Colon (tissue), 2 donors: ENCODE measurements around the gene LARGE1.

ENCODE experiments used
- FAIRE-seq: peaks from 2 replicates; lab custom pipeline; 2012; peaks lifted over from hg19 to GRCh38; lab: Jason Lieb, UNC
- donor health status: control.
- donor health status: control.

The LARGE1 gene

GRCh38 chr22:33561149-33561807 is 359.0 kb downstream of the LARGE1 start:
- FAIRE-seq, result no peak

GRCh38 chr22:33557836-33558235 is 362.4 kb downstream of the LARGE1 start:
- no peak for FAIRE-seq

- no peak for FAIRE-seq
These were observed 364.3 kb downstream of the LARGE1 start for GRCh38 chr22:33555814-33556522.

- FAIRE-seq, result no peak
These were observed 366.8 kb downstream of the LARGE1 start for GRCh38 chr22:33553493-33553892.

- FAIRE-seq, result no peak
These were observed 375.6 kb downstream of the LARGE1 start for GRCh38 chr22:33544707-33545106.

- FAIRE-seq, result no peak
These were observed 377.6 kb downstream of the LARGE1 start for GRCh38 chr22:33542722-33543121.

- no peak for FAIRE-seq
These were observed 378.1 kb downstream of the LARGE1 start for GRCh38 chr22:33542153-33542552.

- no peak for FAIRE-seq
These were observed 380.1 kb downstream of the LARGE1 start for GRCh38 chr22:33539902-33540751.

- no peak for FAIRE-seq
These were observed 380.9 kb downstream of the LARGE1 start for GRCh38 chr22:33539202-33539901.

- no peak for FAIRE-seq
These were observed 381.9 kb downstream of the LARGE1 start for GRCh38 chr22:33538277-33538885.

- FAIRE-seq, result no peak
These were observed 383.2 kb downstream of the LARGE1 start for GRCh38 chr22:33537059-33537458.

GRCh38 chr22:33535937-33536875 is 384.1 kb downstream of the LARGE1 start:
- FAIRE-seq, result no peak

GRCh38 chr22:33529424-33530113 is 390.7 kb downstream of the LARGE1 start:
- FAIRE-seq, result no peak

- no peak for FAIRE-seq
These were observed 392.1 kb downstream of the LARGE1 start for GRCh38 chr22:33528183-33528582.

GRCh38 chr22:33526434-33527107 is 393.7 kb downstream of the LARGE1 start:
- FAIRE-seq, result no peak

GRCh38 chr22:33524511-33525260 is 395.6 kb downstream of the LARGE1 start:
- FAIRE-seq, result no peak

- no peak for FAIRE-seq
These were observed 398.2 kb downstream of the LARGE1 start for GRCh38 chr22:33521879-33522665.
